Activated effector memory CD4-positive, alpha-beta T cell treated with anti-CD3 and anti-CD28 coated beads, Interleukin-2, amount 50 U/mL, for 16 hours (primary cell): ENCODE measurements around the gene SLBP.

Source experiments
- DNase-seq: peaks from one replicate; pipeline ENCODE4 v3.0.0-alpha.2; 2020

SLBP gene

GRCh38 chr4:1712216-1713002, at the start of gene SLBP:
TSS of gene SLBP (minus strand) at chr4:1712319. CDS start at chr4:1712188, 131 bp downstream.
- DNase-seq, result peak; percentile 100

GRCh38 chr4:1761130-1761689, 49.1 kb upstream of the SLBP start:
- DNase-seq, result no peak

GRCh38 chr4:1760521-1761071, 48.5 kb upstream of the SLBP start:
- no peak for DNase-seq

GRCh38 chr4:1759818-1760223, 47.7 kb upstream of the SLBP start:
- DNase-seq, result no peak

GRCh38 chr4:1759170-1759817, 47.2 kb upstream of the SLBP start:
- DNase-seq, result no peak

GRCh38 chr4:1758306-1759121, 46.4 kb upstream of the SLBP start:
- no peak for DNase-seq

- DNase-seq, result no peak
Measured at GRCh38 chr4:1757836-1758235, 45.7 kb upstream of the SLBP start.

- DNase-seq, result no peak
Measured at GRCh38 chr4:1756893-1757779, 45.0 kb upstream of the SLBP start.

- DNase-seq, result no peak
Measured at GRCh38 chr4:1756079-1756478, 44.0 kb upstream of the SLBP start.

GRCh38 chr4:1755297-1755696, 43.2 kb upstream of the SLBP start:
- no peak for DNase-seq

- no peak for DNase-seq
Measured at GRCh38 chr4:1754336-1754735, 42.2 kb upstream of the SLBP start.

- DNase-seq, result no peak
Measured at GRCh38 chr4:1753697-1754311, 41.7 kb upstream of the SLBP start.

- no peak for DNase-seq
Measured at GRCh38 chr4:1753294-1753696, 41.2 kb upstream of the SLBP start.

GRCh38 chr4:1752284-1753041, 40.3 kb upstream of the SLBP start:
- DNase-seq, result peak; percentile 68

GRCh38 chr4:1751919-1752283, 39.8 kb upstream of the SLBP start:
- DNase-seq, result no peak

- no peak for DNase-seq
Measured at GRCh38 chr4:1751155-1751918, 39.2 kb upstream of the SLBP start.

GRCh38 chr4:1750381-1751154, 38.4 kb upstream of the SLBP start:
- DNase-seq, result no peak

GRCh38 chr4:1749826-1750225, 37.7 kb upstream of the SLBP start:
- DNase-seq, result no peak

- no peak for DNase-seq
Measured at GRCh38 chr4:1749370-1749769, 37.3 kb upstream of the SLBP start.
